ENCODE measurements around the gene ADCK2.

- no peak for TF ChIP-seq EP300 (IDR thresholded peaks at IDR 0.05)
- no peak for TF ChIP-seq POLR2AphosphoS5 (IDR thresholded peaks at IDR 0.05)
- no peak for TF ChIP-seq POLR2A (IDR thresholded peaks at IDR 0.05; ENCODE audit: low read depth)
These were observed 31.5 kb downstream of the ADCK2 start for GRCh38 chr7:140704205-140704604.
